Lower leg skin (tissue), 3 donors: ENCODE data around the gene SHLD2.
"Not testable (repeated sequence)": the region's sequence is repeated elsewhere in the genome, so short reads cannot be mapped to it uniquely, and the experiment has no call there.

Experiments
- CTCF ChIP-seq, 3 donors: fragments of 450-650 bp; IDR thresholded peaks; one replicate each; pipeline ENCODE4 v1.5.1; 2016; ENCODE audit warnings: antibody characterized with exemption in 3 of 3, mild to moderate bottlenecking in 3 of 3, moderate library complexity in 2 of 3
- POLR2A ChIP-seq, 2 donors: fragments of 450-650 bp; IDR thresholded peaks; one replicate each; pipeline ENCODE4 v1.6.1; 2016 to 2017; ENCODE audit warnings: antibody characterized with exemption in 2 of 2, mild to moderate bottlenecking in 1 of 2, moderate library complexity in 1 of 2

- not testable (repeated sequence) for TF ChIP-seq CTCF, POLR2A (IDR thresholded peaks at IDR 0.05)
Observed at GRCh38 chr10:87156841-87157240, 61.8 kb downstream of the SHLD2 start.
